Retina (tissue), 1 donor: ENCODE data around the gene GALK1.
A peak's percentile ranks its signal among the peaks of the same experiment; 100 is the strongest.

Experiments used
- DNase-seq: peaks from one replicate; pipeline ENCODE4 v3.0.0-alpha.2; 2016

The GALK1 gene

GRCh38 chr17:75723171-75723930, 41.6 kb downstream of the GALK1 start:
- DNase-seq = no peak

DNA sequence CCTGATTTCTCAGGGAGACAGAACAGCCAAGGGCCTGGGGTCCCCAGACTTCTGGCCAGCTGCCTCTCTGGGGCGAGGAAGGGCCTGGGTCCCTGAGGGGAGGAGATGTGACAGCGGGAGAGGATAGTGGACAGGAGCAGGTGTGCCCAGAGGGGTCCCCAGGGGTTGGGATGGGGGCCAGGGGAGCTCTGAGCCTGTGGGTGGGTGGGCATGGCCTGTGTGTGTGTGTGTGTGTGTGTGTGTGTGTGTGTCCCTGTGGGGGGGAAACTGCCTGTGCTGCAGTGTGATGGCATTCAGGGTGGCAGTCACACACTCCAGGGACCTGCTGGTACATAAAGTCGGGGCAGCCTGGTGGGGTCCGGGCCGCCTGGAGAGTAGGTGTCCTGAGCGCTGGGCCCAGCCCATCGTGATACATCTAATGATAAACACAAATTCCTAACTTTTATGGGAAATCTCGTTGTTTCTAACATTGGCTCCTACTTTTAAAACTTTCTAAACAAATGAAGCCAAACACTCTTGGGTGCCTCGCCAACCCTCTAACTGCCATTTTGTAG, 42.4 kb downstream of the GALK1 start:
- DNase-seq = no peak

DNA sequence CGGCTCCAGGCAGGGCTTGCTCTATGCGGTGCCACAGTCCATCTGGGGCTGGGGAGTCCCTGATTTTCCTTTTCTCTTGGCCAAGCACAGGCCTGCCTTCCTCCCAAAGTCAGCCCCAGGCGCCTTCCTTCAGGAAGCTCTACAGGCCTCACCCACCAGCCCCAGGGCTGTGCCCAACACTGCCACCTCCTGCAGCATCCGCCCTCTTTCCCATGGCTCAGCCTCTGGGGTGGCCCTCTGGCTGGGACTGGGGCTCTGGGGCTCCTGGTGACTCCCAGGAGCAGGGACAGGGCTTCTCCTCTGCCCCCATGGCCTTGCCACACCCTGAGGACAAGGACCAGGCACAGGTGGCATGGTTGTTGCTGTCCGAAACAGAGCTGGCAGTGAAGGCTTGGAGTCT, 42.9 kb downstream of the GALK1 start:
- no peak for DNase-seq

DNA sequence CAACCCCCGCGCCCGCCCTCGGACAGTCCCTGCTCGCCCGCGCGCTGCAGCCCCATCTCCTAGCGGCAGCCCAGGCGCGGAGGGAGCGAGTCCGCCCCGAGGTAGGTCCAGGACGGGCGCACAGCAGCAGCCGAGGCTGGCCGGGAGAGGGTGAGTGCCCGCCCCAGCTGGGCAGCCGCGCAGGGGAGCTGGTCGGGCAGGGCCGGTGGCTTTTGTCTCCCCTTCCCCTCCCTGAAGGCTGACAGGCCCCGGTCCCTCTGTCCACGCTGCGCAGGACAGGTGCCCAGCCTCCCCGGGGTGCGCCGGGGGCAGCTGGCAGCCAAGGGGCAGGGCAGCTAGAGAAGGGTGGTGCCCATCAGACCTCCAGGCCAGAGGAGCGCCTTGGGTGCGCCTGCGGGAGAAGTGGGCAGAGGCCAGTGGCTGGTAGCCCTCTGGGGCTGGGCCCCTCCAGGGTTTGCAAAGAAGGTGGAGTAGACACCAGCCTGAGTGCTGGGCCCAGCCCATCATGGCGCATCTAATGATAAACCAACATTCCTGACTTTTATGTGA, 43.5 kb downstream of the GALK1 start:
- peak; percentile 28 for DNase-seq

GRCh38 chr17:75720656-75721462, 44.1 kb downstream of the GALK1 start, which contains the start of gene ITGB4:
TSS of gene ITGB4 (plus strand) at chr17:75721459. CDS start at chr17:75724704, 3,245 bp downstream.
- DNase-seq = peak; percentile 21

DNA sequence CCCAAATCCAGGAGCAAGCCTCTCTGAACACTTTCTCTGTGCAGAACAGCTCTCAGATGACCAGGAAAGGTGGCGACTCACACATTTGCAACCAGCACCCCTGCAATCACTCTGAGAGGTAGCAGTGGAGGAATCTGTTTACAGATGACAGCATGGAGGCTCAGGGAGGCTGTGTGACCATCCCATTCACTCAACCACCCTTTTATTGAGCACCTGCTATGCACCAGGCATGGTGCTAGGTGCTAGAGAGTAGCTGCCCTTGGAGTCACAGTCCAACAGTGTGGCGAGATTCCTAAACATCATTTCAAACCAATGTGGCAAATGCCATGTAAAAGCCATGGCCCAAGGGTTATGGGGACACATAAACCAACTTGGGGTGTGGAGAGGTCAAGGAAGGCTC, 45.3 kb downstream of the GALK1 start:
- DNase-seq = no peak

DNA sequence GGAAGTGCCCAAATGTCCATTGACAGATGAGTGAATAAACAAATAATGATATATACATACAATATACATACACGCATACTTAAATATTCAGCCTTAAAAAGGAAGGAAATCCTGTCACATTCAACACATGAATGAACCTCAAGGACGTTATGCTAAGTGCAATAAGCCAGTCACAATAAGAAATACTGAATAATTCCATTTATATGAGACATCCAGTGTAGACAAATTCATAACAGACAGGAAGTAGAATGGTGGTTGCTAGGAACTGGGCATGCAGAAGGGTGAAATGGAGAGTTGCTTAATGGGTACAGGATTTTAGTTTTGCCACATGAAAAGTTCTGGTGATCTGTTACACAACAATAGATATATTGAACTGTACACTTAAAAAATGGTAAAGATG, 52.5 kb downstream of the GALK1 start:
- no peak for DNase-seq
